Ovary (tissue), 7 donors: ENCODE results near the gene CCR5AS.

Experiments
- DNase-seq, 5 donors: peaks; one replicate each; pipeline ENCODE4 v3.0.0-alpha.2; 2019 to 2020
- H3K27ac ChIP-seq, 2 donors: fragments of 200-600 bp; one replicate each; pipeline versions ENCODE4 v1.5.1 to v1.8.0; 2019 to 2022
- H3K27me3 ChIP-seq: fragments of 200-600 bp; one replicate; pipeline ENCODE4 v1.8.0; 2022
- H3K36me3 ChIP-seq: fragments of 200-600 bp; sonication (generic); one replicate; pipeline ENCODE4 v1.5.1; 2019
- H3K4me1 ChIP-seq: one replicate; pipeline ENCODE4 v1.8.1; 2013; ENCODE audit warnings: mild to moderate bottlenecking, moderate library complexity; ENCODE audit not compliant: insufficient read depth
- H3K4me3 ChIP-seq: fragments of 200-600 bp; sonication (generic); one replicate; pipeline ENCODE4 v1.5.1; 2017
- H3K9me3 ChIP-seq, 2 donors: fragments of 200-600 bp in 1 of 2; sonication (generic) in 1 of 2; one replicate each; pipeline versions ENCODE4 v1.5.1 to v1.8.1; 2013 to 2019; ENCODE audit warnings: mild to moderate bottlenecking in 1 of 2, moderate library complexity in 1 of 2
- CTCF ChIP-seq, 3 donors: fragments of 450-650 bp in 2 of 3; fragments of 200-600 bp in 1 of 3; IDR thresholded peaks; one replicate each; pipeline versions ENCODE4 v1.5.1 to v1.8.0; 2016 to 2022; ENCODE audit warnings: antibody characterized with exemption in 3 of 3, mild to moderate bottlenecking in 1 of 3
- EP300 ChIP-seq: sonication (generic); formaldehyde crosslinking; IDR thresholded peaks from one replicate; pipeline ENCODE4 v1.6.1; 2017; ENCODE audit warnings: antibody characterized with exemption
- POLR2A ChIP-seq: fragments of 450-650 bp; IDR thresholded peaks from one replicate; pipeline ENCODE4 v1.6.1; 2017; ENCODE audit warnings: antibody characterized with exemption, mild to moderate bottlenecking, moderate library complexity
- WGBS, 3 donors: extraction: QIAGEN DNeasy Blood & Tissue Kit in 1 of 3; methylation state at CpG; one replicate each; pipeline versions ENCODE4 v1.1.5 to v1.1.7; 2013 to 2017; 5-methylcytosine and 5-hydroxymethylcytosine counted together
- intact Hi-C, 4 donors: fragments of 100-400 bp; cut with DNase I; formaldehyde crosslinking; loops; one replicate each; pipeline versions ENCODE4 v1.11.0 to v1.15.1; 2022 to 2023
- donor health status: DM: no; HTN: no; CAD: no; lungs with moderate emphysema.
- donor health status: DM: no; HTN: no; CAD: no.
- donor health status: Bipolar disorder and iron deficiency.
- donor health status: DM: no; HTN: no; CAD: no.
- donor health status: DM: yes; HTN: yes; CAD: no.

The CCR5AS gene

GRCh38 chr3:46454209-46454595 lies 47.3 kb upstream of the CCR5AS start:
- H3K4me3 ChIP-seq, result no peak overlapping the region
- no peaks in the 10 kb centered on the region for H3K27me3 ChIP-seq
- TF ChIP-seq CTCF (IDR thresholded peaks at IDR 0.05) (no peak), EP300 (no peak), POLR2A (no peak)
- 19 to 40% (median 30%) methylated on average over 3 of the region's 3 CpGs for WGBS, 3 donors
- H3K9me3 ChIP-seq, result no peaks in the 10 kb centered on the region
- H3K27ac ChIP-seq, result no peak overlapping the region
- no peaks in the 10 kb centered on the region for H3K36me3 ChIP-seq
- no peak for DNase-seq
- H3K4me1 ChIP-seq, result no peaks in the 10 kb centered on the region
- intact Hi-C loops, result no loop called here

- no peaks in the 10 kb centered on the region for H3K4me1 ChIP-seq
- no peaks in the 10 kb centered on the region for H3K27me3 ChIP-seq
- no peaks in the 10 kb centered on the region for H3K36me3 ChIP-seq
- H3K9me3 ChIP-seq, result no peaks in the 10 kb centered on the region
- intact Hi-C loops, result no loop called here
- no peak overlapping the region for H3K4me3 ChIP-seq
- TF ChIP-seq CTCF (IDR thresholded peaks at IDR 0.05) (no peak), EP300 (no peak), POLR2A (no peak)
- H3K27ac ChIP-seq, result no peak overlapping the region
- WGBS, 3 donors, result 63 to 68% (median 67%) methylated on average over 7 of the region's 7 CpGs
- DNase-seq, result no peak
Observed at GRCh38 chr3:46453526-46454208, 46.8 kb upstream of the CCR5AS start.

GRCh38 chr3:46449755-46450552 lies 43.1 kb upstream of the CCR5AS start:
- no peaks in the 10 kb centered on the region for H3K4me1 ChIP-seq
- no peaks in the 10 kb centered on the region for H3K27me3 ChIP-seq
- TF ChIP-seq EP300 (no peak), CTCF (IDR thresholded peaks at IDR 0.05) (no peak), POLR2A (no peak)
- no peak overlapping the region for H3K4me3 ChIP-seq
- intact Hi-C loops, result no loop called here
- 61 to 71% (median 65%) methylated on average over 14 of the region's 14 CpGs for WGBS, 3 donors
- no peak for DNase-seq
- H3K27ac ChIP-seq, result no peak overlapping the region
- H3K36me3 ChIP-seq, result no peaks in the 10 kb centered on the region
- no peaks in the 10 kb centered on the region for H3K9me3 ChIP-seq

GRCh38 chr3:46448721-46449120 lies 41.9 kb upstream of the CCR5AS start:
- Histone ChIP-seq H3K4me1 (no peaks in the 10 kb centered on the region), H3K9me3 (no peaks in the 10 kb centered on the region), H3K36me3 (no peaks in the 10 kb centered on the region), H3K4me3 (no peak overlapping the region), H3K27ac (no peak overlapping the region), H3K27me3 (no peaks in the 10 kb centered on the region)
- 92 to 93% (median 92%) methylated on average over 17 of the region's 17 CpGs for WGBS, 3 donors
- intact Hi-C loops, result no loop called here
- no peak for DNase-seq
- TF ChIP-seq POLR2A (no peak), CTCF (IDR thresholded peaks at IDR 0.05) (no peak), EP300 (no peak)
